Suprapubic skin (tissue), 4 donors: Measurements from ENCODE around the gene ZFP64. TPM values are rescaled to one million over a fixed set of nuclear protein-coding genes. Genes with fewer than 3 reads are reported as not detected.

Experiments
- DNase-seq, 2 donors: peaks; one replicate each; pipeline ENCODE4 v3.0.0-alpha.2; 2019; ENCODE audit warnings: low spot score in 2 of 2
- H3K27ac ChIP-seq: fragments of 200-600 bp; sonication (generic); one replicate; pipeline ENCODE4 v1.5.1; 2019
- H3K27me3 ChIP-seq: fragments of 200-600 bp; sonication (generic); one replicate; pipeline ENCODE4 v1.5.1; 2019
- H3K36me3 ChIP-seq: fragments of 200-600 bp; sonication (generic); one replicate; pipeline ENCODE4 v1.5.1; 2019
- H3K4me1 ChIP-seq: fragments of 200-600 bp; sonication (generic); one replicate; pipeline ENCODE4 v1.5.1; 2019
- H3K4me3 ChIP-seq: fragments of 200-600 bp; sonication (generic); one replicate; pipeline ENCODE4 v1.5.1; 2019; ENCODE audit warnings: mild to moderate bottlenecking
- H3K9me3 ChIP-seq: fragments of 200-600 bp; sonication (generic); one replicate; pipeline ENCODE4 v1.5.1; 2019
- CTCF ChIP-seq, 2 donors: fragments of 200-600 bp in 1 of 2; fragments of 450-650 bp in 1 of 2; sonication (generic) in 1 of 2; IDR thresholded peaks; one replicate each; pipeline ENCODE4 v1.5.1; 2016 to 2019; ENCODE audit warnings: antibody characterized with exemption in 2 of 2, mild to moderate bottlenecking in 1 of 2, moderate library complexity in 1 of 2
- EP300 ChIP-seq: sonication (generic); formaldehyde crosslinking; IDR thresholded peaks from one replicate; pipeline ENCODE4 v1.6.1; 2017; ENCODE audit warnings: antibody characterized with exemption
- POLR2A ChIP-seq, 2 donors: fragments of 450-650 bp; IDR thresholded peaks; one replicate each; pipeline ENCODE4 v1.6.1; 2017; ENCODE audit warnings: antibody characterized with exemption in 2 of 2, mild to moderate bottlenecking in 2 of 2, moderate library complexity in 2 of 2
- POLR2AphosphoS5 ChIP-seq, 3 donors: sonication (generic); formaldehyde crosslinking; IDR thresholded peaks; one replicate each; pipeline ENCODE4 v1.6.1; 2017; ENCODE audit warnings: antibody characterized with exemption in 3 of 3
- WGBS: methylation state at CpG from one replicate; pipeline ENCODE4 v1.1.5; 2018; 5-methylcytosine and 5-hydroxymethylcytosine counted together
- total RNA-seq, 4 donors: library from RNA; depleted of rRNA; stranded (reverse); fragments of >200 nt; gene quantifications; one replicate each; pipeline ENCODE4 v1.1.0, GENCODE V29; 2016

ZFP64 gene
- total RNA-seq, 4 donors from 2014 or later: 25.1 to 33.8 (median 28.2) TPM

DNA sequence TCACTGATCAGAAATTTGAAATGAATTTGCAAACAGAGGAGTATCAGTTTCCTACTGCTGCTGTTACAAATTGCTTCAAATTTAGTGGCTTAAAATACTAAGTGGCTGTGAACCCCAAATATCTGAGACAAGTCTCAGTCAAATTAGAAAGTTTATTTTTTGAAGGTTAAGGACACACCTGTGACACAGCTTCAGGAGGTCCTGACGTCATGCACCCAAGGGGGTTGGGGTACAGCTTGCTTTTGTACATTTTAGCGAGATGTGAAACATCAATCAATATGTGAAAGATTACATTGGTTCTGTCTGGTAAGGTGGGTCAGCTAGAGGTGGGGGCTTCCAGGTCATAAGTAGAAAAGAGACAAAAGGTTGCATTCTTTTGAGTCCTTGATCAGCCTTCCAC is 21.4 kb upstream of the ZFP64 start:
- WGBS: 67% methylated on average over 2 of the region's 2 CpGs

GRCh38 chr20:52210037-52210990 is 18.7 kb upstream of the ZFP64 start:
- no peak for DNase-seq
- Histone ChIP-seq H3K36me3 (no peaks in the 10 kb centered on the region), H3K27me3 (no peaks in the 10 kb centered on the region), H3K4me3 (no peak overlapping the region), H3K4me1 (no peaks in the 10 kb centered on the region), H3K9me3 (no peaks in the 10 kb centered on the region), H3K27ac (no peak overlapping the region)
- 93% methylated on average over 39 of the region's 39 CpGs for WGBS
- TF ChIP-seq EP300 (no peak), CTCF (IDR thresholded peaks at IDR 0.05) (no peak), POLR2A (IDR thresholded peaks at IDR 0.05) (no peak), POLR2AphosphoS5 (IDR thresholded peaks at IDR 0.05) (no peak)

More for the DNA sequence above, 21.4 kb upstream of the ZFP64 start:
- H3K4me1 ChIP-seq: no peaks in the 10 kb centered on the region
- TF ChIP-seq CTCF (IDR thresholded peaks at IDR 0.05) (no peak), POLR2AphosphoS5 (IDR thresholded peaks at IDR 0.05) (no peak), EP300 (no peak), POLR2A (IDR thresholded peaks at IDR 0.05) (no peak)
- no peak overlapping the region for H3K4me3 ChIP-seq
- no peaks in the 10 kb centered on the region for H3K9me3 ChIP-seq
- no peaks in the 10 kb centered on the region for H3K36me3 ChIP-seq
- H3K27ac ChIP-seq: no peak overlapping the region
- no peaks in the 10 kb centered on the region for H3K27me3 ChIP-seq
- DNase-seq: no peak

GRCh38 chr20:52209154-52209571 is 17.6 kb upstream of the ZFP64 start:
- no peak overlapping the region for H3K27ac ChIP-seq
- no peak overlapping the region for H3K4me3 ChIP-seq
- H3K36me3 ChIP-seq: no peaks in the 10 kb centered on the region
- no peaks in the 10 kb centered on the region for H3K9me3 ChIP-seq
- no peak for DNase-seq
- WGBS: 30% methylated on average over 4 of the region's 4 CpGs
- no peak for TF ChIP-seq EP300
- TF ChIP-seq POLR2A (IDR thresholded peaks at IDR 0.05): no peak
- no peak for TF ChIP-seq POLR2AphosphoS5 (IDR thresholded peaks at IDR 0.05)
- no peak for TF ChIP-seq CTCF (IDR thresholded peaks at IDR 0.05)
- H3K4me1 ChIP-seq: no peaks in the 10 kb centered on the region
- no peaks in the 10 kb centered on the region for H3K27me3 ChIP-seq

DNA sequence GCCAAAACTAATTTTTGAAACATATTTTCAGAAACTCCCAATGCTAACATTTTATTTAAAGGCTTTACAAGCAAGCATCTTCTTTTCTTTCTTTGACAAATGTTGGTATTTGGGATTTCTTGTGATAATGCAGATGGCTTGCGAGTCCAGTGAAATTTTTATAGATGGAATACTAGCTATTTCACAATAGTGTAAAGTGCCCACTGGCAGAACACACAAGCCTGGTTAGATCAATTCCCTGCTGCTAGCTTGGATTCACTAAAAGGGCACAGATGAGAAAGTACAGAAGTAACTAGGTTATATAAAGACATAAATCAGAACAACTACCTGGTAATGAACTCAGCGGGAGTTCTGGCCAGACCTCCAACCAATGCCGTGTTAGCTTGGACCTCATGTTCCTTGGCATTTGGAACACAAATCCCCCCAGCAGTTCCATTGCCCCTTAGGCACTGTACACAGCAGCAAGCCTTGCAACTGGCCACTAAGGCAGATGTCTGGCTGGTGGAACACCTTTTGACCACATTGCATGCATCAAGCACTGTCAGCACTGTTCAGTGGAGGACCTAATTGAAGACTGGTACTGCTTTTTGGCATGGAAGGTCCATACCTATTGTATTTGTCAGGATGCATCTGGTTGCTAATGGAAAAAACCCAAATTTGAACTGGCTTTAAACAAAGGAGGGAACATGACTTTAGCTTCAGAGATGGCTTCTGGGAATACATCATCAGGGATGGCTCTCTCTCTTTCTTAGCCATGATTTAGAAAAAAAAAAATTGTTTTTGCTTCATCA is 15.6 kb upstream of the ZFP64 start:
- H3K9me3 ChIP-seq: no peaks in the 10 kb centered on the region
- H3K36me3 ChIP-seq: no peaks in the 10 kb centered on the region
- H3K27ac ChIP-seq: no peak overlapping the region
- WGBS: 90% methylated on average over 3 of the region's 3 CpGs
- no peak overlapping the region for H3K4me3 ChIP-seq
- H3K27me3 ChIP-seq: no peaks in the 10 kb centered on the region
- H3K4me1 ChIP-seq: no peaks in the 10 kb centered on the region
- DNase-seq: no peak
- TF ChIP-seq EP300 (no peak), POLR2AphosphoS5 (IDR thresholded peaks at IDR 0.05) (no peak), CTCF (IDR thresholded peaks at IDR 0.05) (no peak), POLR2A (IDR thresholded peaks at IDR 0.05) (no peak)

DNA sequence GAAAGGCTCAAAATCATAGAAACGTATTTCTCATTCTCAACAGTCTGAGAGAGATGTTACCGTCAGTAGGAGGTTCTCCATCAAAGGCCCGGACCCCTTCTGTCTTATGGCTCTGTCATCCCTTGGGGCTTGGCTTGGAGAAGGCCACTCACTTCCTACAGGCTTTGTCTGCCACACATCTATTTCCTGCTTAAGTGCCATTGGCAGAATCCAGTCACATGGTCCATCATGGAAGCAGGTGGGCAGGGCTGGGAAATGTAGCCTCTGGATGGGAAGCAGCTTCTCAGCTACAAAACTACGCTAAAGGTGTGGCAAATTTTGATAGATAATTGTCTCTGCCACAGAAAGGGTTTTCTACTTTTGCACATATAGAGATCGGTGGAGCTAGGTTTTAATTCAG is 12.6 kb upstream of the ZFP64 start:
- H3K4me1 ChIP-seq: no peaks in the 10 kb centered on the region
- H3K36me3 ChIP-seq: no peaks in the 10 kb centered on the region
- no peak for TF ChIP-seq POLR2AphosphoS5 (IDR thresholded peaks at IDR 0.05)
- TF ChIP-seq EP300: no peak
- no peak for TF ChIP-seq CTCF (IDR thresholded peaks at IDR 0.05)
- TF ChIP-seq POLR2A (IDR thresholded peaks at IDR 0.05): no peak
- H3K9me3 ChIP-seq: no peaks in the 10 kb centered on the region
- H3K27ac ChIP-seq: no peak overlapping the region
- no peaks in the 10 kb centered on the region for H3K27me3 ChIP-seq
- H3K4me3 ChIP-seq: no peak overlapping the region
- DNase-seq: no peak
- WGBS: 88% methylated on average over 5 of the region's 5 CpGs
